Measurements from ENCODE around the gene LRFN4.

The LRFN4 gene

GRCh38 chr11:66869567-66869870 lies 12.7 kb downstream of the LRFN4 start:
- DNase-seq: no peak
- H3K36me3 ChIP-seq (replicated peaks): peaks cover 13% of the 10 kb centered on the region
- TF ChIP-seq CTCF (IDR thresholded peaks at IDR 0.05; ENCODE audit: low read depth, low read length, missing control alignments): no peak
- no peaks in the 10 kb centered on the region for H3K27me3 ChIP-seq (replicated peaks)
- no peak overlapping the region for H3K4me3 ChIP-seq (ENCODE audit: low read depth, low read length)
- in situ Hi-C loops (cut with HindIII; ENCODE audit: low pct_ligation_motif_present, low sequenced_read_pairs): no loop called here
- H3K27ac ChIP-seq: no peak overlapping the region

- in situ Hi-C loops (cut with HindIII; ENCODE audit: low pct_ligation_motif_present, low sequenced_read_pairs): no loop called here
- no peaks in the 10 kb centered on the region for H3K27me3 ChIP-seq (replicated peaks)
- no peak overlapping the region for H3K4me3 ChIP-seq (ENCODE audit: low read depth, low read length)
- TF ChIP-seq CTCF (IDR thresholded peaks at IDR 0.05; ENCODE audit: low read depth, low read length, missing control alignments): no peak
- DNase-seq: no peak
- no peak overlapping the region for H3K27ac ChIP-seq
- peaks cover 13% of the 10 kb centered on the region for H3K36me3 ChIP-seq (replicated peaks)
Observed at GRCh38 chr11:66870131-66870530, 13.3 kb downstream of the LRFN4 start.

- DNase-seq: no peak
- in situ Hi-C loops (cut with HindIII; ENCODE audit: low pct_ligation_motif_present, low sequenced_read_pairs): no loop called here
- no peak for TF ChIP-seq CTCF (IDR thresholded peaks at IDR 0.05; ENCODE audit: low read depth, low read length, missing control alignments)
- Histone ChIP-seq H3K27me3 (replicated peaks) (no peaks in the 10 kb centered on the region), H3K27ac (no peak overlapping the region), H3K4me3 (ENCODE audit: low read depth, low read length) (no peak overlapping the region), H3K36me3 (replicated peaks) (peaks cover 13% of the 10 kb centered on the region)
Observed at GRCh38 chr11:66870616-66871520, 14.0 kb downstream of the LRFN4 start.

GRCh38 chr11:66871521-66871901 lies 14.6 kb downstream of the LRFN4 start:
- H3K36me3 ChIP-seq (replicated peaks): peaks cover 13% of the 10 kb centered on the region
- H3K27ac ChIP-seq: no peak overlapping the region
- DNase-seq: no peak
- no peaks in the 10 kb centered on the region for H3K27me3 ChIP-seq (replicated peaks)
- in situ Hi-C loops (cut with HindIII; ENCODE audit: low pct_ligation_motif_present, low sequenced_read_pairs): no loop called here
- no peak overlapping the region for H3K4me3 ChIP-seq (ENCODE audit: low read depth, low read length)
- TF ChIP-seq CTCF (IDR thresholded peaks at IDR 0.05; ENCODE audit: low read depth, low read length, missing control alignments): no peak

- peaks cover 11% of the 10 kb centered on the region for H3K36me3 ChIP-seq (replicated peaks)
- no peak overlapping the region for H3K4me3 ChIP-seq (ENCODE audit: low read depth, low read length)
- no peak overlapping the region for H3K27ac ChIP-seq
- in situ Hi-C loops (cut with HindIII; ENCODE audit: low pct_ligation_motif_present, low sequenced_read_pairs): no loop called here
- no peak for TF ChIP-seq CTCF (IDR thresholded peaks at IDR 0.05; ENCODE audit: low read depth, low read length, missing control alignments)
- no peaks in the 10 kb centered on the region for H3K27me3 ChIP-seq (replicated peaks)
- DNase-seq: no peak
Observed at GRCh38 chr11:66874232-66874631, 17.4 kb downstream of the LRFN4 start.

- Histone ChIP-seq H3K27ac (no peak overlapping the region), H3K36me3 (replicated peaks) (peaks cover 11% of the 10 kb centered on the region), H3K4me3 (ENCODE audit: low read depth, low read length) (no peak overlapping the region), H3K27me3 (replicated peaks) (no peaks in the 10 kb centered on the region)
- in situ Hi-C loops (cut with HindIII; ENCODE audit: low pct_ligation_motif_present, low sequenced_read_pairs): no loop called here
- TF ChIP-seq CTCF (IDR thresholded peaks at IDR 0.05; ENCODE audit: low read depth, low read length, missing control alignments): no peak
- DNase-seq: no peak
Observed at GRCh38 chr11:66875378-66875777, 18.5 kb downstream of the LRFN4 start.
